DMS79 (cell line): ENCODE data around the gene ADGRL2.

ENCODE experiments used
- DNase-seq: peaks from one replicate; lab custom pipeline; 2025; lab: John Stamatoyannopoulos, UW

Gene ADGRL2

GRCh38 chr1:81800695-81801650 lies at the start of gene ADGRL2:
TSS of gene ADGRL2 (plus strand) at chr1:81800934. CDS start at chr1:81836985, 36,051 bp downstream.
- peak; percentile 56 for DNase-seq

GRCh38 chr1:81752840-81753239 lies 47.9 kb upstream of the ADGRL2 start:
- DNase-seq, result no peak

GRCh38 chr1:81754424-81754823 lies 46.3 kb upstream of the ADGRL2 start:
- no peak for DNase-seq

GRCh38 chr1:81756872-81757271 lies 43.9 kb upstream of the ADGRL2 start:
- DNase-seq, result no peak

GRCh38 chr1:81757398-81758020 lies 43.2 kb upstream of the ADGRL2 start:
- no peak for DNase-seq

GRCh38 chr1:81758181-81758580 lies 42.6 kb upstream of the ADGRL2 start:
- DNase-seq, result no peak

- DNase-seq, result no peak
These were observed 40.1 kb upstream of the ADGRL2 start for GRCh38 chr1:81760477-81761097.

- DNase-seq, result no peak
These were observed 25.2 kb upstream of the ADGRL2 start for GRCh38 chr1:81775510-81775909.

GRCh38 chr1:81780705-81781454 lies 19.9 kb upstream of the ADGRL2 start:
- DNase-seq, result no peak

GRCh38 chr1:81781749-81782148 lies 19.0 kb upstream of the ADGRL2 start:
- no peak for DNase-seq

GRCh38 chr1:81792184-81792583 lies 8.6 kb upstream of the ADGRL2 start:
- no peak for DNase-seq

- DNase-seq, result no peak
These were observed 3.0 kb upstream of the ADGRL2 start for GRCh38 chr1:81797701-81798100.

GRCh38 chr1:81799939-81800694 lies 617 bp upstream of the ADGRL2 start:
- peak; percentile 46 for DNase-seq

- peak; percentile 12 for DNase-seq
These were observed 1.1 kb downstream of the ADGRL2 start for GRCh38 chr1:81801651-81802456.

GRCh38 chr1:81802457-81802706 lies 1.6 kb downstream of the ADGRL2 start:
- DNase-seq, result no peak

- peak; percentile 9 for DNase-seq
These were observed 2.1 kb downstream of the ADGRL2 start for GRCh38 chr1:81802707-81803430.

- no peak for DNase-seq
These were observed 2.8 kb downstream of the ADGRL2 start for GRCh38 chr1:81803431-81804110.

GRCh38 chr1:81804312-81804711 lies 3.6 kb downstream of the ADGRL2 start:
- no peak for DNase-seq
